ENCODE results near the gene TMEM61. TPM values are rescaled to one million over a fixed set of nuclear protein-coding genes. Genes with fewer than 3 reads are reported as not detected.

Gene TMEM61
- total and polyA plus RNA-seq, 2 donors: 0.66 to 1.3 TPM

Other genes starting within 250 kb of the TMEM61 start
- gene PARS2, start 216.1 kb upstream of the TMEM61 start, total RNA-seq: 4.4 TPM
- 2.3 TPM for gene PARS2, start 216.1 kb upstream of the TMEM61 start, polyA plus RNA-seq
- 3.0 TPM for gene TTC22, start 179.3 kb upstream of the TMEM61 start, total RNA-seq
- 4.4 TPM for gene TTC22, start 179.3 kb upstream of the TMEM61 start, polyA plus RNA-seq
- gene DHCR24, start 93.4 kb upstream of the TMEM61 start, total RNA-seq: 14.2 TPM
- gene DHCR24, start 93.4 kb upstream of the TMEM61 start, polyA plus RNA-seq: 8.0 TPM
- gene BSND, start 18.3 kb downstream of the TMEM61 start, total RNA-seq: 0.14 TPM
- gene BSND, start 18.3 kb downstream of the TMEM61 start, polyA plus RNA-seq: 0.11 TPM
- 0.09 TPM for gene PCSK9, start 58.9 kb downstream of the TMEM61 start, total RNA-seq
- gene PCSK9, start 58.9 kb downstream of the TMEM61 start, polyA plus RNA-seq: 0.05 TPM
- 34.4 TPM for gene USP24, start 234.7 kb downstream of the TMEM61 start, total RNA-seq
- gene USP24, start 234.7 kb downstream of the TMEM61 start, polyA plus RNA-seq: 17.7 TPM